Measurements from ENCODE around the gene AVPR2.

GRCh38 chrX:153857348-153857903 is 47.0 kb upstream of the AVPR2 start:
- TF ChIP-seq POLR2A (IDR thresholded peaks at IDR 0.05; ENCODE audit: low read length) (no peak), GATA1 (IDR thresholded peaks at IDR 0.05; ENCODE audit: low read depth, low read length) (no peak)
